NT2/D1 (cell line): ENCODE measurements around the gene ARHGEF9.

ENCODE experiments used
- SUZ12 ChIP-seq: IDR thresholded peaks from 2 replicates; pipeline ENCODE4 v1.6.1; 2011; ENCODE audit not compliant: insufficient read length, insufficient read depth; ENCODE audit errors: extremely low read depth
- YY1 ChIP-seq: IDR thresholded peaks from 2 replicates; pipeline ENCODE4 v1.6.1; 2011; ENCODE audit not compliant: insufficient read length, insufficient read depth
- ZNF274 ChIP-seq: IDR thresholded peaks from 2 replicates; pipeline ENCODE4 v1.6.1; 2011; ENCODE audit warnings: mild to moderate bottlenecking, low read depth, low read length

- TF ChIP-seq YY1, result no peak
- no peak for TF ChIP-seq SUZ12
- no peak for TF ChIP-seq ZNF274
Measured at GRCh38 chrX:63782515-63782914, 2.5 kb downstream of the ARHGEF9 start.
